A673 (cell line): ENCODE results near the gene VTI1A. TPM values are rescaled to one million over a fixed set of nuclear protein-coding genes. Genes with fewer than 3 reads are reported as not detected.

ENCODE experiments used
- BruUV-seq: library from RNA; stranded (reverse); fragments of 400-500 nt; replicated peaks from 2 replicates; lab custom pipeline; 2021; lab: Mats Ljungman, UMichigan
- CTCF ChIA-PET: fragments of 300-600 bp; sonication (Branson Sonifier 250); formaldehyde crosslinking; loops from one replicate; lab custom pipeline; 2022; ENCODE audit warnings: antibody characterized with exemption; lab: Charles Lee
- POLR2A ChIA-PET: fragments of 300-600 bp; sonication (Branson Sonifier 250); formaldehyde crosslinking; loops from one replicate; lab custom pipeline; 2022; ENCODE audit warnings: antibody characterized with exemption; ENCODE audit not compliant: low non-redundant PET; lab: Charles Lee
- DNase-seq: peaks from one replicate; pipeline ENCODE4 v3.0.0-alpha.2; 2015; ENCODE audit warnings: low spot score
- H3K27ac ChIP-seq: fragments of 200-600 bp; sonication (generic); 2 replicates; pipeline ENCODE4 v1.5.1; 2016; ENCODE audit warnings: mixed run types, low read depth, mild to moderate bottlenecking, mixed read lengths, antibody characterized with exemption, low read length; ENCODE audit not compliant: poor library complexity, severe bottlenecking
- H3K27me3 ChIP-seq: fragments of 200-600 bp; sonication (generic); replicated peaks from 2 replicates; pipeline ENCODE4 v1.6.1; 2017; ENCODE audit warnings: mixed run types, low read depth, mild to moderate bottlenecking, mixed read lengths, antibody characterized with exemption, low read length; ENCODE audit not compliant: insufficient read depth, poor library complexity
- H3K36me3 ChIP-seq: fragments of 200-600 bp; sonication (generic); 2 replicates; pipeline ENCODE4 v1.6.1; 2016; ENCODE audit warnings: mixed run types, mild to moderate bottlenecking, mixed read lengths, antibody characterized with exemption, low read length; ENCODE audit not compliant: insufficient read depth, poor library complexity, severe bottlenecking
- H3K4me1 ChIP-seq: fragments of 200-600 bp; sonication (generic); 2 replicates; pipeline ENCODE4 v1.6.1; 2017; ENCODE audit warnings: mixed run types, mild to moderate bottlenecking, mixed read lengths, antibody characterized with exemption, low read length; ENCODE audit not compliant: insufficient read depth, poor library complexity, severe bottlenecking
- H3K4me3 ChIP-seq: fragments of 200-600 bp; sonication (generic); 2 replicates; pipeline ENCODE4 v1.5.1; 2016; ENCODE audit warnings: low read depth, mixed run types, mild to moderate bottlenecking, mixed read lengths, low read length; ENCODE audit not compliant: poor library complexity, severe bottlenecking
- H3K9me3 ChIP-seq: fragments of 200-600 bp; sonication (generic); 2 replicates; pipeline ENCODE4 v1.6.1; 2016; ENCODE audit warnings: mixed run types, low read depth, mild to moderate bottlenecking, mixed read lengths, antibody characterized with exemption, low read length; ENCODE audit not compliant: poor library complexity, severe bottlenecking
- EZH2 ChIP-seq: fragments of 200-600 bp; sonication (generic); IDR thresholded peaks from 2 replicates; pipeline ENCODE4 v1.6.1; 2017; ENCODE audit warnings: borderline replicate concordance, low read depth, mild to moderate bottlenecking, mixed read lengths, antibody characterized with exemption, low read length; ENCODE audit not compliant: poor library complexity, severe bottlenecking
- intact Hi-C: fragments of 100-400 bp; cut with micrococcal nuclease; formaldehyde crosslinking; loops from one replicate; pipeline ENCODE4 v1.10.0; 2022; ENCODE audit not compliant: unreplicated experiment
- total RNA-seq: library from RNA; stranded (reverse); gene quantifications from 2 replicates; pipeline ENCODE4 v1.2.3, GENCODE V29; 2021
- TF ChIP-seq, protein P1 (sequence below): fragments of 300-800, 200-600 bp; sonication (generic); conservative IDR thresholded peaks from 2 replicates; pipeline ENCODE4 v1.5.1; 2017; ENCODE audit warnings: low read depth, mild to moderate bottlenecking, antibody characterized with exemption, low read length, moderate library complexity, mixed read lengths

VTI1A gene
- total RNA-seq, 1 experiment from 2014 or later = 38.7 TPM

DNA sequence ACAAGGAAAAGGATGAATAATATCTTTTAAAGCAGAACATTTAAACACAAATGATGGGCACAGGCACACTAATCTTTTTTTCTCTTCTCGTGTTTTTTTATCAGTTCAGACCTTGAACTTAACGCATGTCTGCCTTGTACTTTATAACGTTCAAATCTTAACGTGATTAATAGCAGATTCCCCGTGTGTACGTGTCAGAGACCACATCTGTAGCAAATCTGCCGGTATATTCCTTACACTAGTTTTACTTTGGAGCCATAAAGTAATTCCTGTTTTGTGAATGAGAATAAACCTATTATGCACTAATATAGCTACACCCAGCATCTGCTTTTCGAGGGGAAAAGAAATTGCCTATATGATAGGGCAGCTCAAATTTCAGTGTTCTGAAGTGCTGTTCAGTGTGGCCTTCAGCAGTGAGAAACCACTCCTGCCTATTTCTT is 337.0 kb downstream of the VTI1A start:
- POLR2A ChIA-PET = no interaction called here
- Histone ChIP-seq H3K27me3 (no peaks in the 10 kb centered on the region), H3K4me3 (no peak overlapping the region), H3K36me3 (no peaks in the 10 kb centered on the region), H3K9me3 (no peaks in the 10 kb centered on the region), H3K27ac (no peak overlapping the region), H3K4me1 (no peaks in the 10 kb centered on the region)
- CTCF ChIA-PET = no interaction called here
- intact Hi-C loops = no loop called here
- DNase-seq = no peak
- BruUV-seq = no TSS peak
- TF ChIP-seq, protein P1, sequence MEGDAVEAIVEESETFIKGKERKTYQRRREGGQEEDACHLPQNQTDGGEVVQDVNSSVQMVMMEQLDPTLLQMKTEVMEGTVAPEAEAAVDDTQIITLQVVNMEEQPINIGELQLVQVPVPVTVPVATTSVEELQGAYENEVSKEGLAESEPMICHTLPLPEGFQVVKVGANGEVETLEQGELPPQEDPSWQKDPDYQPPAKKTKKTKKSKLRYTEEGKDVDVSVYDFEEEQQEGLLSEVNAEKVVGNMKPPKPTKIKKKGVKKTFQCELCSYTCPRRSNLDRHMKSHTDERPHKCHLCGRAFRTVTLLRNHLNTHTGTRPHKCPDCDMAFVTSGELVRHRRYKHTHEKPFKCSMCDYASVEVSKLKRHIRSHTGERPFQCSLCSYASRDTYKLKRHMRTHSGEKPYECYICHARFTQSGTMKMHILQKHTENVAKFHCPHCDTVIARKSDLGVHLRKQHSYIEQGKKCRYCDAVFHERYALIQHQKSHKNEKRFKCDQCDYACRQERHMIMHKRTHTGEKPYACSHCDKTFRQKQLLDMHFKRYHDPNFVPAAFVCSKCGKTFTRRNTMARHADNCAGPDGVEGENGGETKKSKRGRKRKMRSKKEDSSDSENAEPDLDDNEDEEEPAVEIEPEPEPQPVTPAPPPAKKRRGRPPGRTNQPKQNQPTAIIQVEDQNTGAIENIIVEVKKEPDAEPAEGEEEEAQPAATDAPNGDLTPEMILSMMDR = no peak
- TF ChIP-seq EZH2 = no peak

DNA sequence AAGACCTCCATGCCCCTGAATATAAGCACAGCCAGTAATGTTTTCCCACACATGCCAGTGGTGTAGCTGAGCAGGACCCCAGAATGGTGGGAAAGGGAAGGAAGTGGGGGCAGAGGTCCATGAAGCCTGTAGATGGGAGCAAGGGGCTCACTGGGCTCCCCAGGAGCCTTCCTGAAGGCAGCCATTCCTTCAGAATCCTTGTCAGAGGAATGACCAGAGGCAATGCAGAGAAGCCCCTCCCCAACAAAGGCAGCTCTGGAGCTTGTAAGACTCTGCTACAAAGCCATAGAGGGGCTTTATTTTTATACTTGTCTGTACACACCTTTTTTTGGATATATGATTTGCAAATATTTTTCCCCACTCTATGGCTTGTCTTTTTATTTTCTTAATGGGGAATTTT is 338.1 kb downstream of the VTI1A start:
- Histone ChIP-seq H3K4me3 (no peak overlapping the region), H3K27me3 (no peaks in the 10 kb centered on the region), H3K27ac (no peak overlapping the region), H3K4me1 (no peaks in the 10 kb centered on the region), H3K9me3 (no peaks in the 10 kb centered on the region), H3K36me3 (no peaks in the 10 kb centered on the region)
- no peak for DNase-seq
- POLR2A ChIA-PET = no interaction called here
- intact Hi-C loops = no loop called here
- CTCF ChIA-PET = no interaction called here
- no TSS peak for BruUV-seq
- TF ChIP-seq, protein P1 = no peak
- no peak for TF ChIP-seq EZH2

DNA sequence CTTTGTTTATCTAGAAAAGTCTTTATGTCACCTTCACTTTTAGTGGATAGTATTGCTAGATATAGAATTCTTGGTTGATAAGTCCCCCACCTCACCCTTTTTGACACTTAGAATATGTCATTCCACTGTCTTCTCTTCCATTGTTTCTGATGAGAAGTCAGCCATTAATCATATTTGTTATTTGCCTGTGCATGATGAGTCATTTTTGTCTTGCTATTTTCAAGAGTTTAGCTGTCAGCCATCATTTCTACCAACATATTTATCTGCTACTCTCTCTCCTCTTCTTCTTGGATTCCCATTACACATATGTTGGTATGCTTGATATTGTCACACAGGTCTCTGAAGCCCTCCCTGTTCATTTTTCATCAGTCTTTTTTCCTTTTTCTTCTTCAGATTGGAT is 342.2 kb downstream of the VTI1A start:
- POLR2A ChIA-PET = no interaction called here
- intact Hi-C loops = no loop called here
- no peaks in the 10 kb centered on the region for H3K9me3 ChIP-seq
- H3K4me1 ChIP-seq = peaks cover 16% of the 10 kb centered on the region
- no peaks in the 10 kb centered on the region for H3K27me3 ChIP-seq
- no peak for DNase-seq
- CTCF ChIA-PET = no interaction called here
- no peak overlapping the region for H3K27ac ChIP-seq
- TF ChIP-seq EZH2 = no peak
- TF ChIP-seq, protein P1 = no peak
- H3K36me3 ChIP-seq = no peaks in the 10 kb centered on the region
- BruUV-seq = no TSS peak
- H3K4me3 ChIP-seq = no peak overlapping the region
